ENCODE measurements around the gene PCDHGA3. TPM values are rescaled to one million over a fixed set of nuclear protein-coding genes. Genes with fewer than 3 reads are reported as not detected.
"Not testable (repeated sequence)": the region's sequence is repeated elsewhere in the genome, so short reads cannot be mapped to it uniquely, and the experiment has no call there.

Gene PCDHGA3
- total RNA-seq, 2 donors from 2014 or later: 5.3 to 9.1 TPM

DNA sequence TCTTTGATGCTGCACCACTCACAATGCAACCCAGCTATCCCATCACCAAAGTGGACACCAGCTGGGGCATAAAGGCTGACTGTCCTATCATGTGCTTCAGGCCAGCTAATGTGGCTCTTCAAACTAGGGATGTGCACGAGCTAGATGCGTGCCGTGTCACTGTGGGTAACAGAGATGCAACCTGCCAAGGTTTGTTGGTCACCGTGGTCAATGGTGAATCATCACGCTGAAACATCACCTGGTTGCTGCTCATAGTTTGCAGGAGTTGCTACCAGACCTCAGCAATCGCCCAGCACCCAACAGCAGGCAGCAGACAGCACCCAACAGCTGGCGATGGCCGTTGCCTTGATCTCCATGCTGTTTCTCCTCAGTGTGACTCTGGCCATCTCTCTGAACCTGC is 15.4 kb upstream of the PCDHGA3 start:
- DNase-seq (ENCODE audit: low spot score): no peak

DNA sequence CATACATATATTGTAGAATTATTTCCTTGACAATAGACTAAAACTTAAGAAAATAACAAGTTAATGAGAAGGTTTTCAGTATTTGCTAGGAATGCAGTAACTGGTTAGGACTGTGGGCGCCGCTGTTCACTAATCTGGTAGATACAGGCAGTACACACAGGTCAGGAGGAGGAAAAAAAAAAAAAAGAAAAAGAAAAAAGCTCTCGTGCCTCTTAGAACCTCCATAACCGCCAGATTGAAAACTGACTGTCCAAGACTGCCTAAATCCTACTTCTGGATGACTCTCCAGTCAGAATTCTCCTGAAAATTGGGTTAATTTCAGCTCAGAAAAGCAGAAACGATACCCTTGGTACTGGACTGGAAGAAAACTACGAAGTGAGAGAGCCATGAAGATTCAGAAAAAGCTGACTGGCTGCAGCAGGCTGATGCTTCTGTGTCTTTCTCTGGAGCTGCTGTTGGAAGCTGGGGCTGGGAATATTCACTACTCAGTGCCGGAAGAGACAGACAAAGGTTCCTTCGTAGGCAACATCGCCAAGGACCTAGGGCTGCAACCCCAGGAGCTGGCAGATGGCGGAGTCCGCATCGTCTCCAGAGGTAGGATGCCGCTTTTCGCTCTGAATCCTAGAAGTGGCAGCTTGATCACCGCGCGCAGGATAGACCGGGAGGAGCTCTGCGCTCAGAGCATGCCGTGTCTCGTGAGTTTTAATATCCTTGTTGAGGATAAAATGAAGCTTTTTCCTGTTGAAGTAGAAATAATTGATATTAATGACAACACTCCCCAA is 13.1 kb upstream of the PCDHGA3 start, which contains the start of gene PCDHGA1:
Gene PCDHGA1, plus strand, starts transcription at position 216 of the 782 bp plus-strand sequence.
- H3K4me1 ChIP-seq (ENCODE audit: control insufficient read depth in 1 of 2, low read depth in 2 of 2): no peaks in the 10 kb centered on the region
- ATAC-seq (ENCODE audit: insufficient number of reproducible peaks, low FRiP score, low read depth) (no peak), DNase-seq (ENCODE audit: low spot score) (no peak)
- peaks cover 65% of the 10 kb centered on the region for H3K9me3 ChIP-seq
- peak within 1 kb of the TSS; percentile 14 for H3K4me3 ChIP-seq
- no peak within 1 kb of the TSS for H3K27ac ChIP-seq
- H3K36me3 ChIP-seq: no peaks in the 10 kb centered on the region
- H3K27me3 ChIP-seq (replicated peaks; ENCODE audit: insufficient read depth): no peaks in the 10 kb centered on the region
- TF ChIP-seq, protein P1, sequence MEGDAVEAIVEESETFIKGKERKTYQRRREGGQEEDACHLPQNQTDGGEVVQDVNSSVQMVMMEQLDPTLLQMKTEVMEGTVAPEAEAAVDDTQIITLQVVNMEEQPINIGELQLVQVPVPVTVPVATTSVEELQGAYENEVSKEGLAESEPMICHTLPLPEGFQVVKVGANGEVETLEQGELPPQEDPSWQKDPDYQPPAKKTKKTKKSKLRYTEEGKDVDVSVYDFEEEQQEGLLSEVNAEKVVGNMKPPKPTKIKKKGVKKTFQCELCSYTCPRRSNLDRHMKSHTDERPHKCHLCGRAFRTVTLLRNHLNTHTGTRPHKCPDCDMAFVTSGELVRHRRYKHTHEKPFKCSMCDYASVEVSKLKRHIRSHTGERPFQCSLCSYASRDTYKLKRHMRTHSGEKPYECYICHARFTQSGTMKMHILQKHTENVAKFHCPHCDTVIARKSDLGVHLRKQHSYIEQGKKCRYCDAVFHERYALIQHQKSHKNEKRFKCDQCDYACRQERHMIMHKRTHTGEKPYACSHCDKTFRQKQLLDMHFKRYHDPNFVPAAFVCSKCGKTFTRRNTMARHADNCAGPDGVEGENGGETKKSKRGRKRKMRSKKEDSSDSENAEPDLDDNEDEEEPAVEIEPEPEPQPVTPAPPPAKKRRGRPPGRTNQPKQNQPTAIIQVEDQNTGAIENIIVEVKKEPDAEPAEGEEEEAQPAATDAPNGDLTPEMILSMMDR (IDR thresholded peaks at IDR 0.05): no peak

More for the DNA sequence above, 15.4 kb upstream of the PCDHGA3 start:
- TF ChIP-seq, protein P1 (IDR thresholded peaks at IDR 0.05): no peak
- Histone ChIP-seq H3K9me3 (peaks cover 45% of the 10 kb centered on the region), H3K27ac (no peak overlapping the region), H3K4me3 (no peak overlapping the region), H3K27me3 (replicated peaks; ENCODE audit: insufficient read depth) (no peaks in the 10 kb centered on the region), H3K36me3 (no peaks in the 10 kb centered on the region), H3K4me1 (ENCODE audit: control insufficient read depth in 1 of 2, low read depth in 2 of 2) (no peaks in the 10 kb centered on the region)
- no peak for ATAC-seq (ENCODE audit: insufficient number of reproducible peaks, low FRiP score, low read depth)

DNA sequence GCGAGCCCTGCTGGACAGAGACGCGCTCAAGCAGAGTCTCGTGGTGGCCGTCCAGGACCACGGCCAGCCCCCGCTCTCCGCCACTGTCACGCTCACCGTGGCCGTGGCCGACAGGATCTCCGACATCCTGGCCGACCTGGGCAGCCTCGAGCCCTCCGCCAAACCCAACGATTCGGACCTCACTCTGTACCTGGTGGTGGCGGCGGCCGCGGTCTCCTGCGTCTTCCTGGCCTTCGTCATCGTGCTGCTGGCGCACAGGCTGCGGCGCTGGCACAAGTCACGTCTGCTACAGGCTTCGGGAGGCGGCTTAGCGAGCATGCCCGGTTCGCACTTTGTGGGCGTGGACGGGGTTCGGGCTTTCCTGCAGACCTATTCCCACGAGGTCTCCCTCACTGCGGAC is 11.1 kb upstream of the PCDHGA3 start:
- H3K27me3 ChIP-seq (replicated peaks; ENCODE audit: insufficient read depth); H3K4me1 ChIP-seq (ENCODE audit: control insufficient read depth in 1 of 2, low read depth in 2 of 2); ATAC-seq (ENCODE audit: insufficient number of reproducible peaks, low FRiP score, low read depth); H3K4me3 ChIP-seq; H3K27ac ChIP-seq; DNase-seq (ENCODE audit: low spot score); H3K36me3 ChIP-seq: not testable (repeated sequence)
- H3K9me3 ChIP-seq: peaks cover 82% of the 10 kb centered on the region

DNA sequence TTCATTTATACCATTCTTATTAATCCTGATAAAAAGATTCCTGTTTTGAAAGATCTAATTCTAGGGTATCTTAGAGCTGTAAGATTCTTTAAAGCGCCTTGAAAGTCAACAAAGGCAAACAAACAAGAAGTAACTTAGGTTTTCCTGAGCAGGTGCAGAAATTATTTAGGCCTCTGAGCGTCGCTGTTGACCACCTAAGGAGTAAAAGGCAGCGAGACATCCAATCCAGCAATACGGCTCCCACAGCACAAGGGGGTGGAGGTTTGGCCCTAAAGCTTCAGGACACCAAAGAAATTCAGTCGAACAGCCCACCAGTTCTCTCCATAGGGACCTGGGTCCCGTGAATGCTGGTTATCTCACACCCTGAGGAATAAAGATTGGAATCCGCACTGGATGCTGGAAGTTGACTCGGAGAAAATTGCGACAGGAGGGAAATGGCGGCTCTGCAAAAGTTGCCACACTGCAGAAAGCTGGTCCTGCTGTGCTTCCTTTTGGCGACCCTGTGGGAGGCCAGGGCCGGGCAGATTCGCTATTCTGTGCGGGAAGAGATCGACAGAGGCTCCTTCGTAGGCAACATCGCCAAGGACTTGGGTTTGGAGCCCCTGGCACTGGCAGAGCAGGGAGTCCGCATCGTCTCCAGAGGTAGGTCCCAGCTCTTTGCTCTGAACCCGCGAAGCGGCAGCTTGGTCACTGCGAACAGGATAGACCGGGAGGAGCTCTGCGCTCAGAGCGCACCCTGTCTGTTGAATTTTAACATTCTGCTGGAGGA is 4.9 kb upstream of the PCDHGA3 start, which contains the start of gene PCDHGA2:
Gene PCDHGA2, plus strand, starts transcription at position 223 of the 769 bp plus-strand sequence.
- H3K4me1 ChIP-seq (ENCODE audit: control insufficient read depth in 1 of 2, low read depth in 2 of 2): no peaks in the 10 kb centered on the region
- H3K9me3 ChIP-seq: peaks cover 89% of the 10 kb centered on the region
- no peaks in the 10 kb centered on the region for H3K27me3 ChIP-seq (replicated peaks; ENCODE audit: insufficient read depth)
- no peak for DNase-seq (ENCODE audit: low spot score)
- H3K36me3 ChIP-seq: peaks cover 3% of the 10 kb centered on the region
- no peak within 1 kb of the TSS for H3K27ac ChIP-seq
- H3K4me3 ChIP-seq: peak within 1 kb of the TSS; percentile 64
- TF ChIP-seq, protein P1 (IDR thresholded peaks at IDR 0.05): peak; percentile 25
- no peak for ATAC-seq (ENCODE audit: insufficient number of reproducible peaks, low FRiP score, low read depth)

DNA sequence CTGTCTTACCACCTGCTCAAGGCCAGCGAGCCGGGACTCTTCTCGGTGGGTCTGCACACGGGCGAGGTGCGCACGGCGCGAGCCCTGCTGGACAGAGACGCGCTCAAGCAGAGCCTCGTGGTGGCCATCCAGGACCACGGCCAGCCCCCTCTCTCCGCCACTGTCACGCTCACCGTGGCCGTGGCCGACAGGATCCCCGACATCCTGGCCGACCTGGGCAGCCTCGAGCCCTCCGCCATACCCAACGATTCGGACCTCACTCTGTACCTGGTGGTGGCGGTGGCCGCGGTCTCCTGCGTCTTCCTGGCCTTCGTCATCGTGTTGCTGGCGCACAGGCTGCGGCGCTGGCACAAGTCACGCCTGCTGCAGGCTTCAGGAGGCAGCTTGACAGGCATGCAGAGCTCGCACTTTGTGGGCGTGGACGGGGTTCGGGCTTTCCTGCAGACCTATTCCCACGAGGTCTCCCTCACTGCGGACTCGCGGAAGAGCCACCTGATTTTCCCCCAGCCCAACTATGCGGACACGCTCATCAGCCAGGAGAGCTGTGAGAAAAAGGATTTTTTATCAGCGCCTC is 2.8 kb upstream of the PCDHGA3 start:
- H3K4me1 ChIP-seq (ENCODE audit: control insufficient read depth in 1 of 2, low read depth in 2 of 2); H3K36me3 ChIP-seq; H3K27me3 ChIP-seq (replicated peaks; ENCODE audit: insufficient read depth); DNase-seq (ENCODE audit: low spot score); ATAC-seq (ENCODE audit: insufficient number of reproducible peaks, low FRiP score, low read depth); H3K27ac ChIP-seq; H3K4me3 ChIP-seq: not testable (repeated sequence)
- peaks cover 92% of the 10 kb centered on the region for H3K9me3 ChIP-seq

DNA sequence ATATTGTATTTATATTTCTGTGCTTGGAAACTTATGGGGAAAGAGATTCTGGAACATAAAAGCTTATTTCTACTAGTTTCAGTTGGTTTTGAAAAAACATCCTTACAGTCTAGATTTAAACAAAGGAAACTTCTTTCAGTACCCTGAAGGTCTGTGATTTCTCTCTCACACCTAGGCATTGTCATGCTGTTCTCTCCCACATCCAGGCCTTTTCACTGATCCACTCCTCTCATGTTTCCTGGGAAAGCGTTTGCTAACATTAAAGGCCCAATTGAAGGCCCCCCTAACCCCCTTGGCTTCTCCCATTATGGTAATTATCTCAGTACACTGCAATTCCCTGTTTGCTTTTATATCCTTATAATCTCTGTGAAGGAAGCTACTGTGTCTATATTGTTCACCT is 856 bp upstream of the PCDHGA3 start:
- Histone ChIP-seq H3K9me3 (peaks cover 89% of the 10 kb centered on the region), H3K4me1 (ENCODE audit: control insufficient read depth in 1 of 2, low read depth in 2 of 2) (no peaks in the 10 kb centered on the region), H3K4me3 (no peak overlapping the region), H3K27me3 (replicated peaks; ENCODE audit: insufficient read depth) (no peaks in the 10 kb centered on the region), H3K36me3 (peaks cover 3% of the 10 kb centered on the region), H3K27ac (no peak overlapping the region)
- no peak for ATAC-seq (ENCODE audit: insufficient number of reproducible peaks, low FRiP score, low read depth)
- no peak for DNase-seq (ENCODE audit: low spot score)
- TF ChIP-seq, protein P1 (IDR thresholded peaks at IDR 0.05): no peak
